ENCODE measurements around the gene MBD3L2.
"Not testable (repeated sequence)": the region's sequence is repeated elsewhere in the genome, so short reads cannot be mapped to it uniquely, and the experiment has no call there.

MBD3L2 gene

GRCh38 chr19:7049021-7049420, at the start of gene MBD3L2:
TSS of gene MBD3L2 (plus strand) at chr19:7049321. CDS start at chr19:7049374, 53 bp downstream.
- not testable (repeated sequence) for DNase-seq

- no peak for DNase-seq
Measured at GRCh38 chr19:6999933-7000332, 49.2 kb upstream of the MBD3L2 start.

- DNase-seq = no peak
Measured at GRCh38 chr19:7000333-7000732, 48.8 kb upstream of the MBD3L2 start.

- DNase-seq = no peak
Measured at GRCh38 chr19:7000816-7001215, 48.3 kb upstream of the MBD3L2 start.

- peak; percentile 47 for DNase-seq
Measured at GRCh38 chr19:7004313-7004931, 44.7 kb upstream of the MBD3L2 start.

- no peak for DNase-seq
Measured at GRCh38 chr19:7006135-7006704, 42.9 kb upstream of the MBD3L2 start.

GRCh38 chr19:7007859-7008258, 41.3 kb upstream of the MBD3L2 start:
- DNase-seq = no peak

- no peak for DNase-seq
Measured at GRCh38 chr19:7010722-7011593, 38.2 kb upstream of the MBD3L2 start.

GRCh38 chr19:7013678-7014077, 35.4 kb upstream of the MBD3L2 start:
- no peak for DNase-seq

- DNase-seq = no peak
Measured at GRCh38 chr19:7018828-7019227, 30.3 kb upstream of the MBD3L2 start.

- not testable (repeated sequence) for DNase-seq
Measured at GRCh38 chr19:7021331-7021730, 27.8 kb upstream of the MBD3L2 start, which contains the start of gene MBD3L2B. TSS of gene MBD3L2B (minus strand) at chr19:7021431. CDS start at chr19:7021397, 34 bp downstream.

- DNase-seq = not testable (repeated sequence)
Measured at GRCh38 chr19:7028790-7029189, 20.3 kb upstream of the MBD3L2 start.

GRCh38 chr19:7030278-7030677, 18.8 kb upstream of the MBD3L2 start, which contains the start of gene MBD3L5:
TSS of gene MBD3L5 (plus strand) at chr19:7030578. CDS start at chr19:7030612, 34 bp downstream.
- DNase-seq = not testable (repeated sequence)

- DNase-seq = not testable (repeated sequence)
Measured at GRCh38 chr19:7040079-7040478, 9.0 kb upstream of the MBD3L2 start, which contains the start of gene MBD3L4. TSS of gene MBD3L4 (minus strand) at chr19:7040179. CDS start at chr19:7040144, 35 bp downstream.

GRCh38 chr19:7041563-7041962, 7.6 kb upstream of the MBD3L2 start:
- not testable (repeated sequence) for DNase-seq

GRCh38 chr19:7051421-7051820, 2.3 kb downstream of the MBD3L2 start:
- not testable (repeated sequence) for DNase-seq

- not testable (repeated sequence) for DNase-seq
Measured at GRCh38 chr19:7052896-7053295, 3.8 kb downstream of the MBD3L2 start.

- DNase-seq = not testable (repeated sequence)
Measured at GRCh38 chr19:7054635-7055368, 5.7 kb downstream of the MBD3L2 start.

GRCh38 chr19:7055679-7056078, 6.6 kb downstream of the MBD3L2 start:
- not testable (repeated sequence) for DNase-seq

- DNase-seq = not testable (repeated sequence)
Measured at GRCh38 chr19:7056371-7056770, 7.2 kb downstream of the MBD3L2 start.

GRCh38 chr19:7058576-7058975, 9.5 kb downstream of the MBD3L2 start, which contains the start of gene MBD3L3:
TSS of gene MBD3L3 (minus strand) at chr19:7058676. CDS start at chr19:7058605, 71 bp downstream.
- DNase-seq = not testable (repeated sequence)

GRCh38 chr19:7059977-7060376, 10.9 kb downstream of the MBD3L2 start:
- DNase-seq = not testable (repeated sequence)

Data from GDM1 (cell line).